ENCODE data around the gene PPP1R11. TPM values are rescaled to one million over a fixed set of nuclear protein-coding genes. Genes with fewer than 3 reads are reported as not detected.

PPP1R11 gene
- total RNA-seq, 1 donor from 2014 or later = 43.0 TPM

DNA sequence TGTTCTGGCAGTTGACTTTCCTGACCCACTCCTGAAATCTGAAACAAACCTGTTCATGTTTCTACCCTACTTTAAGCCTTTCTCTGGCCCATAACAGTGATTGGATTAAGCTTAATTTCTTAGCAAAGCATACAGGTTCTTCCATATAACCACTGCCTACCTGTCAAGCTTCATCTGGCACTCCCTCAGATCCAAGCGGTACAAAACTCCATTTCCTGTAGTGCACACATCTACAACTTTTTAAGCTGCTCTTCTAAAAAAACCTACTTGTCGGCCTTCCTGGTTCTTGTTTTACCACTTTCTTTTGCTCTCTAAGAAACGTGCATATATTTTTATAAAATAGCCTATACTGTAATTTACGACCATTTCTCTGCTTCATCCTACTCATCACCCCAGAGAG, 916 bp upstream of the PPP1R11 start:
- ChIA-PET CTCF (interaction anchor here (0.8 to 1.2 kb wide), 2 partner anchors 37 to 329 kb away, joined by 3 read pairs; no protein-coding TSS in a partner anchor), POLR2A (interaction anchor here (0.6 to 1.7 kb wide), 16 partner anchors 8 to 1769 kb away, joined by 3 to 13 read pairs (median 4); partner anchors contain the start of genes GABBR1, GNL1, TRIM26 and TRIM39)
- peak overlapping the region; percentile 98 for H3K4me3 Mint-ChIP-seq
- peaks cover 60% of the 10 kb centered on the region for H3K4me1 Mint-ChIP-seq
- H3K36me3 Mint-ChIP-seq (ENCODE audit: low read depth) = peaks cover 70% of the 10 kb centered on the region
- H3K27me3 Mint-ChIP-seq = peaks cover 13% of the 10 kb centered on the region
- TF ChIP-seq CTCF (IDR thresholded peaks at IDR 0.05) = no peak
- no peak for DNase-seq
- ATAC-seq (ENCODE audit: low read depth) = no peak
- no peaks in the 10 kb centered on the region for H3K9me3 Mint-ChIP-seq
- intact Hi-C loops (cut with micrococcal nuclease) = loop anchor here (2.0 to 5.0 kb wide), 4 partner anchors 139 to 491 kb away; partner anchors contain the start of genes GNL1, HLA-F, PRR3 and RPP21
- peak overlapping the region; percentile 99 for H3K27ac Mint-ChIP-seq

GRCh38 chr6:30067460-30068139, 602 bp downstream of the PPP1R11 start:
- peaks cover 64% of the 10 kb centered on the region for H3K36me3 Mint-ChIP-seq (ENCODE audit: low read depth)

DNA sequence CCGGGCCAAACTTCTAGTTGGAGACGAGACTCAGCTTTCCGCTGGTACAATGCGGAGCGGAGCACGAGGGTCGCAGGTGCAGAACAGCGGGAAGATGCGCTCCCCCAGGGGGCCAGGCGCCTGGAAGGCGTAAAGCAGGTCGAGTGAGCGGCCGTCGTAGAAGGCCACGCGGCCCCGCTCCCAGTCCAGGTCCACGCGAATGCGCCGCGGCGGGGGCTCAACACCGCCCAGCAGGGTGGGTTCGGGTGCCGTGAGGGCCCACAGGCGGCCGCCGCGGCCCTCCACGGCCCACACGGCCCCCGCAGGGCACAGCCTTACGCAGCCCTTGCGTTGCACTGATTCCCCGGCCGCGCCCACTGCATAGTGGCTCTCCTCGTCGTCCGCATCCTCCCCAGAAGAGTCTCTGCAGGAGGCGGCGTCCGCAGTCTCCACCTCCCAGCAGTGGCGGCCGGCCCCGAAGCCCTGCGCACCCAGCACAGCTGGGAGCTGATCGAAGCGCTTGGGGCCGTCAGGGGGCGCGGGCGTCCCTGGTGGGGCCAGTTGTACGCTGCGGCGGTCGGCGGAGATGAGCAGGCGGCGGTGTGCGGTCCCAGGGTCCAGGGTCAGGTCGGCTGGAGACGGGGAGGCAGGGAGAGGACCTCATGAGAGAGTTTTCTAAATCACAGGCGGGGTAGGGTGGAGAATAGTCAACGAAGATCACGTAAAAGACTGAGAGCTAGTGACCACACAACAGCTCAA, 4.3 kb downstream of the PPP1R11 start:
- H3K9me3 Mint-ChIP-seq = no peaks in the 10 kb centered on the region
- peaks cover 56% of the 10 kb centered on the region for H3K4me1 Mint-ChIP-seq
- ATAC-seq (ENCODE audit: low read depth) (no peak), DNase-seq (no peak)
- no peak for TF ChIP-seq CTCF (IDR thresholded peaks at IDR 0.05)
- no peak overlapping the region for H3K27ac Mint-ChIP-seq
- H3K27me3 Mint-ChIP-seq = peaks cover 50% of the 10 kb centered on the region
- ChIA-PET CTCF (interaction anchor here (1.2 kb wide), 1 partner anchor 60 kb away, joined by 3 read pairs; no protein-coding TSS in a partner anchor), POLR2A (interaction anchor here (0.5 to 2.2 kb wide), 3 partner anchors 10 to 32 kb away, joined by 3 to 11 read pairs (median 3); partner anchors contain the start of gene POLR1H)
- peaks cover 43% of the 10 kb centered on the region for H3K36me3 Mint-ChIP-seq (ENCODE audit: low read depth)
- H3K4me3 Mint-ChIP-seq = no peak overlapping the region
- intact Hi-C loops (cut with micrococcal nuclease) = no loop called here

More at GRCh38 chr6:30067460-30068139, 602 bp downstream of the PPP1R11 start:
- Mint-ChIP-seq H3K27ac (peak overlapping the region; percentile 99), H3K4me1 (peaks cover 58% of the 10 kb centered on the region), H3K9me3 (no peaks in the 10 kb centered on the region), H3K4me3 (peak overlapping the region; percentile 98), H3K27me3 (peaks cover 24% of the 10 kb centered on the region)
- TF ChIP-seq CTCF (IDR thresholded peaks at IDR 0.05) = no peak
- POLR2A ChIA-PET = interaction anchor here (0.7 to 1.7 kb wide), 3 partner anchors 37 to 1086 kb away, joined by 3 to 7 read pairs (median 4); no protein-coding TSS in a partner anchor
- CTCF ChIA-PET = interaction anchor here (2.3 kb wide), 1 partner anchor 35 kb away, joined by 9 read pairs; no protein-coding TSS in a partner anchor
- no peak for DNase-seq
- no peak for ATAC-seq (ENCODE audit: low read depth)
- intact Hi-C loops (cut with micrococcal nuclease) = loop anchor here (1.0 to 5.0 kb wide), 7 partner anchors 36 to 490 kb away; partner anchors contain the start of genes GNL1, HLA-F, PRR3 and RPP21

DNA sequence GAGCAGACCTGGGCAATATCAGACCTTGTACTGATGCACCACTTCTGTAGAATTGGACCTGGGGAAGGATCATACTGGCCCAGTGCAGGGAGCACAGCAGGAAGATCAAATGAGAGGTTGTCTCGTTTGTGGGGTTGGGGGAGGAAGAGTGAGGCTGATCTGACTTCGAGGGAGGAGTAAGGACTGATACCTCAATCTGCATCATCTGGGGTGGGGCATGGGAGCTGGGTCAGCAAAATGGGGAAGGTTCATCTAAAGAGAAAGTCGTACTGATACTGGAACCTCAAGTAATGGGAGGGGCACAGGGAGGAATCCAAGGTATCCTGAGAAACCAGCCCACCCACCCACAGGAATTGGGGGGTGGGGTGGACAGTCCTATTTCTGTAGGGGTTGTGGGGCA, 4.9 kb downstream of the PPP1R11 start:
- H3K27me3 Mint-ChIP-seq = peaks cover 54% of the 10 kb centered on the region
- ChIA-PET POLR2A (interaction anchor here (0.5 to 2.2 kb wide), 2 partner anchors 11 to 32 kb away, joined by 3 to 11 read pairs; partner anchors contain the start of gene POLR1H), CTCF (interaction anchor here (1.2 kb wide), 1 partner anchor 59 kb away, joined by 3 read pairs; no protein-coding TSS in a partner anchor)
- H3K27ac Mint-ChIP-seq = no peak overlapping the region
- ATAC-seq (ENCODE audit: low read depth) = no peak
- TF ChIP-seq CTCF (IDR thresholded peaks at IDR 0.05) = no peak
- peaks cover 50% of the 10 kb centered on the region for H3K4me1 Mint-ChIP-seq
- H3K4me3 Mint-ChIP-seq = no peak overlapping the region
- H3K9me3 Mint-ChIP-seq = no peaks in the 10 kb centered on the region
- H3K36me3 Mint-ChIP-seq (ENCODE audit: low read depth) = peaks cover 40% of the 10 kb centered on the region
- DNase-seq = no peak
- intact Hi-C loops (cut with micrococcal nuclease) = no loop called here
